Smooth muscle cell (in vitro differentiated cells): ENCODE data around the gene RADIL. TPM values are rescaled to one million over a fixed set of nuclear protein-coding genes. Genes with fewer than 3 reads are reported as not detected.

Experiments
- DNase-seq: peaks from one replicate; lab custom pipeline; 2025; ENCODE audit not compliant: unreplicated experiment; lab: John Stamatoyannopoulos, UW
- H2AFZ ChIP-seq: fragments of 200-600 bp; sonication (generic); 2 replicates; pipeline ENCODE4 v1.6.0; 2016; ENCODE audit warnings: antibody characterized with exemption, low read depth, mild to moderate bottlenecking
- H3F3A ChIP-seq: fragments of 200-600 bp; sonication (generic); 2 replicates; pipeline ENCODE4 v1.6.0; 2017; ENCODE audit warnings: antibody characterized with exemption, low read depth
- H3K27ac ChIP-seq: fragments of 200-600 bp; sonication (generic); 2 replicates; pipeline ENCODE4 v1.5.1; 2016; ENCODE audit warnings: low read depth, mild to moderate bottlenecking
- H3K27me3 ChIP-seq: fragments of 200-600 bp; sonication (generic); 2 replicates; pipeline ENCODE4 v1.6.1; 2016; ENCODE audit warnings: low read depth, mild to moderate bottlenecking
- H3K36me3 ChIP-seq: fragments of 200-600 bp; sonication (generic); 2 replicates; pipeline ENCODE4 v1.5.1; 2016; ENCODE audit warnings: low read depth
- H3K4me1 ChIP-seq: fragments of 200-600 bp; sonication (generic); 2 replicates; pipeline ENCODE4 v1.5.1; 2016; ENCODE audit warnings: low read depth
- H3K4me2 ChIP-seq: fragments of 200-600 bp; sonication (generic); 2 replicates; pipeline ENCODE4 v1.6.0; 2016; ENCODE audit warnings: mild to moderate bottlenecking
- H3K4me3 ChIP-seq: fragments of 200-600 bp; sonication (generic); 2 replicates; pipeline ENCODE4 v1.5.1; 2016; ENCODE audit warnings: mild to moderate bottlenecking
- H3K79me2 ChIP-seq: fragments of 200-600 bp; sonication (generic); 2 replicates; pipeline ENCODE4 v1.6.0; 2016; ENCODE audit warnings: low read depth, mild to moderate bottlenecking
- H3K9ac ChIP-seq: fragments of 200-600 bp; sonication (generic); 2 replicates; pipeline ENCODE4 v1.6.0; 2016; ENCODE audit warnings: low read depth
- H3K9me3 ChIP-seq: fragments of 200-600 bp; sonication (generic); replicated peaks from 2 replicates; pipeline ENCODE4 v1.5.1; 2016; ENCODE audit warnings: low read depth
- H4K20me1 ChIP-seq: fragments of 200-600 bp; sonication (generic); 2 replicates; pipeline ENCODE4 v1.6.0; 2016; ENCODE audit warnings: low read depth
- WGBS: methylation state at CpG from one replicate; pipeline ENCODE4 v1.1.7; 2016; ENCODE audit warnings: low lambda C conversion rate; 5-methylcytosine and 5-hydroxymethylcytosine counted together
- polyA plus RNA-seq: library from polyadenylated mRNA; unstranded; fragments of >200 nt; fragmentation: Nextera tagmentation; extraction: Ambion mirVana; gene quantifications from 2 replicates; pipeline ENCODE4 v1.2.1, GENCODE V29; 2016
- total RNA-seq: library from RNA; depleted of rRNA; stranded (reverse); fragments of >200 nt; gene quantifications from 2 replicates; pipeline ENCODE4 v1.2.3, GENCODE V29; 2014
- TF ChIP-seq, protein P1 (sequence below): fragments of 200-600 bp; sonication (generic); IDR thresholded peaks from 2 replicates; pipeline ENCODE4 v1.5.1; 2017; ENCODE audit warnings: borderline replicate concordance, mild to moderate bottlenecking, antibody characterized with exemption; ENCODE audit not compliant: insufficient read depth, poor library complexity, severe bottlenecking

Gene RADIL
- total and polyA plus RNA-seq, 2 experiments from 2014 or later, result 4.7 to 10.7 TPM

GRCh38 chr7:4808565-4808964, 75.0 kb downstream of the RADIL start:
- Histone ChIP-seq H4K20me1 (no peaks in the 10 kb centered on the region), H3F3A (no peaks in the 10 kb centered on the region), H3K27me3 (no peaks in the 10 kb centered on the region), H3K79me2 (no peaks in the 10 kb centered on the region), H3K9ac (no peak overlapping the region), H3K27ac (no peak overlapping the region), H3K9me3 (no peaks in the 10 kb centered on the region), H3K4me2 (no peak overlapping the region), H3K4me3 (no peak overlapping the region), H3K36me3 (no peaks in the 10 kb centered on the region), H3K4me1 (no peaks in the 10 kb centered on the region), H2AFZ (no peak overlapping the region)
- DNase-seq, result no peak
- 93% methylated on average over 10 of the region's 37 CpGs for WGBS
- TF ChIP-seq, protein P1, sequence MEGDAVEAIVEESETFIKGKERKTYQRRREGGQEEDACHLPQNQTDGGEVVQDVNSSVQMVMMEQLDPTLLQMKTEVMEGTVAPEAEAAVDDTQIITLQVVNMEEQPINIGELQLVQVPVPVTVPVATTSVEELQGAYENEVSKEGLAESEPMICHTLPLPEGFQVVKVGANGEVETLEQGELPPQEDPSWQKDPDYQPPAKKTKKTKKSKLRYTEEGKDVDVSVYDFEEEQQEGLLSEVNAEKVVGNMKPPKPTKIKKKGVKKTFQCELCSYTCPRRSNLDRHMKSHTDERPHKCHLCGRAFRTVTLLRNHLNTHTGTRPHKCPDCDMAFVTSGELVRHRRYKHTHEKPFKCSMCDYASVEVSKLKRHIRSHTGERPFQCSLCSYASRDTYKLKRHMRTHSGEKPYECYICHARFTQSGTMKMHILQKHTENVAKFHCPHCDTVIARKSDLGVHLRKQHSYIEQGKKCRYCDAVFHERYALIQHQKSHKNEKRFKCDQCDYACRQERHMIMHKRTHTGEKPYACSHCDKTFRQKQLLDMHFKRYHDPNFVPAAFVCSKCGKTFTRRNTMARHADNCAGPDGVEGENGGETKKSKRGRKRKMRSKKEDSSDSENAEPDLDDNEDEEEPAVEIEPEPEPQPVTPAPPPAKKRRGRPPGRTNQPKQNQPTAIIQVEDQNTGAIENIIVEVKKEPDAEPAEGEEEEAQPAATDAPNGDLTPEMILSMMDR, result no peak

GRCh38 chr7:4808026-4808425, 75.5 kb downstream of the RADIL start:
- WGBS, result 76% methylated on average over 3 of the region's 5 CpGs

GRCh38 chr7:4807598-4808016, 75.9 kb downstream of the RADIL start:
- no peak overlapping the region for H2AFZ ChIP-seq
- no peaks in the 10 kb centered on the region for H4K20me1 ChIP-seq
- no peak overlapping the region for H3K27ac ChIP-seq
- no peak overlapping the region for H3K4me3 ChIP-seq
- H3K79me2 ChIP-seq, result no peaks in the 10 kb centered on the region
- no peak overlapping the region for H3K4me2 ChIP-seq
- DNase-seq, result no peak
- TF ChIP-seq, protein P1, result no peak
- H3K27me3 ChIP-seq, result no peaks in the 10 kb centered on the region
- H3F3A ChIP-seq, result no peaks in the 10 kb centered on the region
- H3K9ac ChIP-seq, result no peak overlapping the region
- 0% methylated on average over 4 of the region's 5 CpGs for WGBS
- H3K9me3 ChIP-seq, result no peaks in the 10 kb centered on the region
- H3K36me3 ChIP-seq, result no peaks in the 10 kb centered on the region
- no peaks in the 10 kb centered on the region for H3K4me1 ChIP-seq

More at GRCh38 chr7:4808026-4808425, 75.5 kb downstream of the RADIL start:
- Histone ChIP-seq H2AFZ (no peak overlapping the region), H3K9ac (no peak overlapping the region), H4K20me1 (no peaks in the 10 kb centered on the region), H3K9me3 (no peaks in the 10 kb centered on the region), H3K36me3 (no peaks in the 10 kb centered on the region), H3K79me2 (no peaks in the 10 kb centered on the region), H3K4me3 (no peak overlapping the region), H3K27ac (no peak overlapping the region), H3K4me2 (no peak overlapping the region), H3F3A (no peaks in the 10 kb centered on the region), H3K4me1 (no peaks in the 10 kb centered on the region), H3K27me3 (no peaks in the 10 kb centered on the region)
- TF ChIP-seq, protein P1, result no peak
- DNase-seq, result no peak

GRCh38 chr7:4806983-4807597, 76.4 kb downstream of the RADIL start:
- no peak overlapping the region for H3K4me2 ChIP-seq
- no peaks in the 10 kb centered on the region for H3K4me1 ChIP-seq
- no peaks in the 10 kb centered on the region for H4K20me1 ChIP-seq
- 84% methylated on average over 16 of the region's 17 CpGs for WGBS
- TF ChIP-seq, protein P1, result no peak
- H2AFZ ChIP-seq, result no peak overlapping the region
- no peaks in the 10 kb centered on the region for H3K9me3 ChIP-seq
- no peak overlapping the region for H3K27ac ChIP-seq
- no peaks in the 10 kb centered on the region for H3F3A ChIP-seq
- no peaks in the 10 kb centered on the region for H3K36me3 ChIP-seq
- DNase-seq, result no peak
- H3K27me3 ChIP-seq, result no peaks in the 10 kb centered on the region
- H3K9ac ChIP-seq, result no peak overlapping the region
- H3K4me3 ChIP-seq, result no peak overlapping the region
- H3K79me2 ChIP-seq, result no peaks in the 10 kb centered on the region
